NK-92 treated with Interleukin-12 subunit alpha and Interleukin-12 subunit beta, amount 100 ng/mL, for 24 hours (cell line): ENCODE data around the gene ARL5C.

Experiments used
- DNase-seq: peaks from one replicate; lab custom pipeline; 2025; lab: John Stamatoyannopoulos, UW

The ARL5C gene

GRCh38 chr17:39167476-39167875, 1.5 kb upstream of the ARL5C start:
- peak; percentile 12 for DNase-seq

GRCh38 chr17:39166437-39167335, 725 bp upstream of the ARL5C start:
- DNase-seq, result no peak

- no peak for DNase-seq
These were observed 652 bp downstream of the ARL5C start for GRCh38 chr17:39165178-39165840.

- DNase-seq, result no peak
These were observed 1.3 kb downstream of the ARL5C start for GRCh38 chr17:39164675-39165143.

GRCh38 chr17:39161962-39162361, 4.0 kb downstream of the ARL5C start:
- DNase-seq, result no peak

- no peak for DNase-seq
These were observed 7.3 kb downstream of the ARL5C start for GRCh38 chr17:39158623-39159022.

- no peak for DNase-seq
These were observed 9.5 kb downstream of the ARL5C start for GRCh38 chr17:39156491-39156890.

GRCh38 chr17:39155654-39156053, 10.3 kb downstream of the ARL5C start:
- DNase-seq, result no peak

GRCh38 chr17:39153599-39154051, 12.3 kb downstream of the ARL5C start:
- peak; percentile 82 for DNase-seq

GRCh38 chr17:39151943-39152818, 13.8 kb downstream of the ARL5C start:
- no peak for DNase-seq

- DNase-seq, result no peak
These were observed 14.6 kb downstream of the ARL5C start, which contains the start of gene PLXDC1 for GRCh38 chr17:39151150-39151942. Gene PLXDC1 (minus strand): TSS chr17:39151637. CDS start chr17:39151437, 200 bp downstream.

- no peak for DNase-seq
These were observed 15.2 kb downstream of the ARL5C start for GRCh38 chr17:39150795-39151149.

- no peak for DNase-seq
These were observed 15.8 kb downstream of the ARL5C start for GRCh38 chr17:39150104-39150634.

GRCh38 chr17:39147221-39148185, 18.5 kb downstream of the ARL5C start:
- no peak for DNase-seq

GRCh38 chr17:39146273-39146672, 19.7 kb downstream of the ARL5C start:
- DNase-seq, result no peak

GRCh38 chr17:39145143-39145542, 20.8 kb downstream of the ARL5C start:
- DNase-seq, result no peak

GRCh38 chr17:39144416-39144840, 21.5 kb downstream of the ARL5C start:
- no peak for DNase-seq

- DNase-seq, result no peak
These were observed 22.3 kb downstream of the ARL5C start for GRCh38 chr17:39143552-39144093.

GRCh38 chr17:39141915-39142664, 23.9 kb downstream of the ARL5C start:
- DNase-seq, result no peak
